DND-41 (cell line): ENCODE measurements around the gene ATG2A.

Experiments used
- ATAC-seq: fragments of 200-7000 bp; cut with Tn5 transposase; 3 replicates; pipeline ENCODE4 v1.9.1; 2021; ENCODE audit warnings: low read depth; ENCODE audit not compliant: insufficient read depth
- DNase-seq: peaks from one replicate; pipeline ENCODE4 v3.0.0-alpha.2; 2020
- H2AFZ ChIP-seq: 2 replicates; pipeline ENCODE4 v1.6.0; 2012; ENCODE audit warnings: low read depth, low read length
- H3K27ac ChIP-seq: 2 replicates; pipeline ENCODE4 v1.5.1; 2012; ENCODE audit warnings: low read length, inconsistent platforms
- H3K27me3 ChIP-seq: fragments of 200-600 bp; sonication (generic); 2 replicates; pipeline ENCODE4 v1.6.0; 2012; ENCODE audit warnings: low read length, mild to moderate bottlenecking, inconsistent platforms; ENCODE audit not compliant: insufficient read depth, poor library complexity
- H3K36me3 ChIP-seq: 2 replicates; pipeline ENCODE4 v1.5.1; 2012; ENCODE audit warnings: low read length, inconsistent platforms; ENCODE audit not compliant: insufficient read depth
- H3K4me1 ChIP-seq: 2 replicates; pipeline ENCODE4 v1.5.1; 2012; ENCODE audit warnings: mild to moderate bottlenecking, low read length; ENCODE audit not compliant: insufficient read depth
- H3K4me2 ChIP-seq: 2 replicates; pipeline ENCODE4 v1.6.0; 2012; ENCODE audit warnings: mild to moderate bottlenecking, moderate library complexity, low read length, inconsistent platforms; ENCODE audit not compliant: insufficient read depth
- H3K4me3 ChIP-seq, 2 experiments: fragments of 200-600 bp in 1 of 2; shearing (Covaris generic) in 1 of 2; 2 replicates each; pipeline ENCODE4 v1.5.1; 2012 to 2016; ENCODE audit warnings: inconsistent platforms in 2 of 2, low read length in 2 of 2, mild to moderate bottlenecking in 2 of 2, low read depth in 1 of 2, moderate library complexity in 1 of 2
- H3K79me2 ChIP-seq: 2 replicates; pipeline ENCODE4 v1.6.0; 2012; ENCODE audit warnings: low read length, inconsistent platforms; ENCODE audit not compliant: insufficient read depth
- H3K9ac ChIP-seq: 2 replicates; pipeline ENCODE4 v1.6.0; 2012; ENCODE audit warnings: low read depth, mild to moderate bottlenecking, inconsistent platforms, low read length, moderate library complexity
- H3K9me3 ChIP-seq: 2 replicates; pipeline ENCODE4 v1.5.1; 2012; ENCODE audit warnings: low read length, moderate library complexity, mild to moderate bottlenecking, inconsistent platforms; ENCODE audit not compliant: insufficient read depth, severe bottlenecking
- H4K20me1 ChIP-seq: 2 replicates; pipeline ENCODE4 v1.6.0; 2012; ENCODE audit warnings: low read length; ENCODE audit not compliant: insufficient read depth
- EZH2 ChIP-seq: IDR thresholded peaks from 3 replicates; pipeline ENCODE4 v1.6.1; 2012; ENCODE audit warnings: borderline replicate concordance, low read depth, mild to moderate bottlenecking, moderate library complexity, low read length, inconsistent platforms; ENCODE audit not compliant: severe bottlenecking
- TF ChIP-seq, protein P1 (sequence below): IDR thresholded peaks from 2 replicates; pipeline ENCODE4 v1.5.1; 2012; ENCODE audit warnings: borderline replicate concordance, low read length, moderate library complexity, mild to moderate bottlenecking; ENCODE audit not compliant: poor library complexity, severe bottlenecking; ENCODE audit errors: extremely low read depth

Gene ATG2A

GRCh38 chr11:64890522-64890939 lies 26.5 kb downstream of the ATG2A start:
- Histone ChIP-seq H3K27ac (no peak overlapping the region), H3K9me3 (no peaks in the 10 kb centered on the region), H4K20me1 (no peaks in the 10 kb centered on the region), H3K4me2 (no peak overlapping the region), H3K36me3 (peaks cover 4% of the 10 kb centered on the region; the same call in 1 of the 2 replicates), H3K79me2 (no peaks in the 10 kb centered on the region), H3K9ac (no peak overlapping the region), H3K4me1 (peaks cover 12% of the 10 kb centered on the region), H3K27me3 (no peaks in the 10 kb centered on the region), H3K4me3 (no peak overlapping the region), H2AFZ (no peak overlapping the region)
- TF ChIP-seq, protein P1, sequence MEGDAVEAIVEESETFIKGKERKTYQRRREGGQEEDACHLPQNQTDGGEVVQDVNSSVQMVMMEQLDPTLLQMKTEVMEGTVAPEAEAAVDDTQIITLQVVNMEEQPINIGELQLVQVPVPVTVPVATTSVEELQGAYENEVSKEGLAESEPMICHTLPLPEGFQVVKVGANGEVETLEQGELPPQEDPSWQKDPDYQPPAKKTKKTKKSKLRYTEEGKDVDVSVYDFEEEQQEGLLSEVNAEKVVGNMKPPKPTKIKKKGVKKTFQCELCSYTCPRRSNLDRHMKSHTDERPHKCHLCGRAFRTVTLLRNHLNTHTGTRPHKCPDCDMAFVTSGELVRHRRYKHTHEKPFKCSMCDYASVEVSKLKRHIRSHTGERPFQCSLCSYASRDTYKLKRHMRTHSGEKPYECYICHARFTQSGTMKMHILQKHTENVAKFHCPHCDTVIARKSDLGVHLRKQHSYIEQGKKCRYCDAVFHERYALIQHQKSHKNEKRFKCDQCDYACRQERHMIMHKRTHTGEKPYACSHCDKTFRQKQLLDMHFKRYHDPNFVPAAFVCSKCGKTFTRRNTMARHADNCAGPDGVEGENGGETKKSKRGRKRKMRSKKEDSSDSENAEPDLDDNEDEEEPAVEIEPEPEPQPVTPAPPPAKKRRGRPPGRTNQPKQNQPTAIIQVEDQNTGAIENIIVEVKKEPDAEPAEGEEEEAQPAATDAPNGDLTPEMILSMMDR, result no peak
- TF ChIP-seq EZH2, result no peak
- ATAC-seq (no peak), DNase-seq (no peak)

DNA sequence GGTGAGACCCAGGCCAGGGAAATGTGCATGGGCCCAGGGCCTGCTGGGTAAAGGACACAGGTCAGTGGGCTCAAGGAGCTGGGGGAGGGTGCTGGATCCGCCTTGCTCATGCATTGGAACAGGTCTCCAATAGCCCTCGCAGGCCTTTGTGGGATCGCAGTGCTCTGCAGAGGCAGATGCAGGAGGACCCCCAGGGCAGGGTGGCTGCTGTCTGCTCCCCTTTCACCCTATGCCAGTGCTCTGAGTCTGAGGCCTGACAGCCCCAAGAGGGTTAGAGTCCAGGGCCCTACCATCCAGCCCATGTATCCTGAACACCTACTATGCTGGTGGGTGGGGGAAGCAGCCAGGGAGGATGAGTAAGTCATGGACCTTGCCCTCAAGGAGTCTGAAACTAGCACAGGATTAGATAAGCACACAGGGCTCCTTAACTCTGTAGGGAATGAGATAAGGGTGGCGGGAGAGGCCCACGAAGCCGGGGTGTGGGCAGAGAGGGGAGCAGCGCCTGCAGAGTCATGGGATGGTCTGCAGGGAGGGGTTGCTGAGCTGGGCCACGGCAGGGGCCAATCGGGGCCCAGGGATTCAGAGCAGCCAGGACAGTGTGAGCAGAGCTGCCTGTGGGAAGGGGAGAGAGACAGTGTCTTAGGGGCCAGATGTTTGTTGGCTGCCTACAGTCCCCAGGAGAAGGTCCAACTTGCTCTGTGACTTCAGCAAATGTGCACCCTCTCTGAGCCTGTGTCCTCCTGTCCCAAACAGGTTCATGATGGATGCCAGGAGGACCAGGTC lies 28.1 kb downstream of the ATG2A start:
- Histone ChIP-seq H3K4me2 (no peak overlapping the region), H4K20me1 (no peaks in the 10 kb centered on the region), H3K27ac (no peak overlapping the region), H3K79me2 (no peaks in the 10 kb centered on the region), H3K27me3 (no peaks in the 10 kb centered on the region), H3K9ac (no peak overlapping the region; the same call in 1 of the 2 replicates), H3K9me3 (no peaks in the 10 kb centered on the region), H3K4me3 (no peak overlapping the region), H3K36me3 (no peaks in the 10 kb centered on the region), H3K4me1 (peaks cover 16% of the 10 kb centered on the region), H2AFZ (no peak overlapping the region)
- DNase-seq (no peak), ATAC-seq (no peak)
- no peak for TF ChIP-seq EZH2
- TF ChIP-seq, protein P1, result no peak

GRCh38 chr11:64888406-64888728 lies 28.6 kb downstream of the ATG2A start:
- ATAC-seq (no peak), DNase-seq (no peak)
- TF ChIP-seq EZH2, result no peak
- TF ChIP-seq, protein P1, result no peak
- Histone ChIP-seq H3K4me3 (peak overlapping the region in 1 of 2 experiments; percentile 52; a peak in 2 of 4 replicates), H3K9me3 (no peaks in the 10 kb centered on the region), H3K4me2 (peak overlapping the region; percentile 81), H3K27ac (peak overlapping the region; percentile 79), H3K9ac (peak overlapping the region; percentile 52), H2AFZ (peak overlapping the region; percentile 100), H4K20me1 (no peaks in the 10 kb centered on the region), H3K4me1 (peaks cover 22% of the 10 kb centered on the region), H3K27me3 (no peaks in the 10 kb centered on the region), H3K36me3 (no peaks in the 10 kb centered on the region), H3K79me2 (no peaks in the 10 kb centered on the region)
